Endothelial cell of umbilical vein (primary cell): ENCODE results near the gene GPR137C. TPM values are rescaled to one million over a fixed set of nuclear protein-coding genes. Genes with fewer than 3 reads are reported as not detected.
A peak's percentile ranks its signal among the peaks of the same experiment; 100 is the strongest.

Experiments used
- BruUV-seq: library from RNA; stranded (reverse); fragments of 400-500 nt; replicated peaks from 2 replicates; lab custom pipeline; 2021; lab: Mats Ljungman, UMichigan
- CTCF ChIA-PET: fragments of 300-600, 350-600 bp; sonication (Branson Sonifier 250); formaldehyde crosslinking; loops from one replicate; lab custom pipeline; 2021; ENCODE audit warnings: antibody characterized with exemption, inconsistent platforms; lab: Charles Lee
- POLR2A ChIA-PET: fragments of 300-600, 350-600 bp; sonication (Branson Sonifier 250); formaldehyde crosslinking; loops from one replicate; lab custom pipeline; 2021; ENCODE audit warnings: antibody characterized with exemption, inconsistent platforms; lab: Charles Lee
- DNase-seq: peaks from one replicate; pipeline ENCODE4 v3.0.0-alpha.2; 2011; ENCODE audit warnings: low read depth, low spot score
- FAIRE-seq: peaks from 2 replicates; lab custom pipeline; 2011; peaks lifted over from hg19 to GRCh38; lab: Jason Lieb, UNC
- H2AFZ ChIP-seq: 2 replicates; pipeline ENCODE4 v1.6.0; 2012; ENCODE audit warnings: low read depth, low read length, control low read depth, inconsistent platforms
- H3K27ac ChIP-seq: 2 replicates; pipeline ENCODE4 v1.5.1; 2011; ENCODE audit warnings: low read depth, mild to moderate bottlenecking, control low read depth, low read length, moderate library complexity; ENCODE audit not compliant: insufficient read depth
- H3K27me3 ChIP-seq, 2 experiments: 2 replicates each; pipeline versions ENCODE4 v1.6.0 to v1.6.1; 2011; ENCODE audit warnings: low read length in 2 of 2, mixed read lengths in 1 of 2; ENCODE audit not compliant: control insufficient read depth in 2 of 2, insufficient read depth in 2 of 2
- H3K36me3 ChIP-seq, 2 experiments: 2 replicates in 1 of 2; 3 replicates in 1 of 2; pipeline ENCODE4 v1.5.1; 2011; ENCODE audit warnings: low read length in 2 of 2, mild to moderate bottlenecking in 1 of 2, moderate library complexity in 1 of 2; ENCODE audit not compliant: control insufficient read depth in 2 of 2, insufficient read depth in 2 of 2; ENCODE audit errors: extremely low read depth in 1 of 2
- H3K4me1 ChIP-seq: 3 replicates; pipeline ENCODE4 v1.5.1; 2011; ENCODE audit warnings: mild to moderate bottlenecking, low read length; ENCODE audit not compliant: control insufficient read depth, insufficient read depth; ENCODE audit errors: extremely low read depth
- H3K4me2 ChIP-seq: 2 replicates; pipeline ENCODE4 v1.6.1; 2011; ENCODE audit warnings: low read length, control low read depth, mixed read lengths; ENCODE audit not compliant: insufficient read depth
- H3K4me3 ChIP-seq, 3 experiments: fragments of 200-600 bp in 1 of 3; sonication (generic), shearing (Covaris generic) in 1 of 3; replicated peaks in 1 of 3; 2 replicates each; pipeline ENCODE4 v1.5.1; 2011 to 2016; ENCODE audit warnings: control low read depth in 3 of 3, low read length in 3 of 3, mild to moderate bottlenecking in 2 of 3, inconsistent platforms in 1 of 3, low read depth in 1 of 3, moderate library complexity in 1 of 3; ENCODE audit not compliant: insufficient read depth in 1 of 3
- H3K79me2 ChIP-seq: 2 replicates; pipeline ENCODE4 v1.6.0; 2012; ENCODE audit warnings: low read length, inconsistent platforms; ENCODE audit not compliant: control insufficient read depth, insufficient read depth
- H3K9ac ChIP-seq: replicated peaks from 2 replicates; pipeline ENCODE3; 2011; ENCODE audit warnings: low read length, control low read depth; ENCODE audit not compliant: insufficient read depth; ENCODE audit errors: extremely low read depth
- H3K9me1 ChIP-seq: replicated peaks from 3 replicates; pipeline ENCODE4 v1.6.0; 2011; ENCODE audit warnings: mild to moderate bottlenecking, low read length; ENCODE audit not compliant: control insufficient read depth, insufficient read depth; ENCODE audit errors: extremely low read depth
- H3K9me3 ChIP-seq: replicated peaks from 2 replicates; pipeline ENCODE4 v1.5.1; 2012; ENCODE audit warnings: low read length, inconsistent platforms; ENCODE audit not compliant: control insufficient read depth, insufficient read depth
- H4K20me1 ChIP-seq: replicated peaks from 2 replicates; pipeline ENCODE3; 2011; ENCODE audit warnings: mild to moderate bottlenecking, low read length; ENCODE audit not compliant: control insufficient read depth, insufficient read depth; ENCODE audit errors: extremely low read depth
- CTCF ChIP-seq, 2 donors: IDR thresholded peaks; 1 replicate in 1 of 2; 2 replicates in 1 of 2; pipeline ENCODE4 v1.5.1; 2011; ENCODE audit warnings: low read length in 2 of 2, mild to moderate bottlenecking in 2 of 2, moderate library complexity in 2 of 2, control low read depth in 1 of 2, inconsistent platforms in 1 of 2, low read depth in 1 of 2; ENCODE audit not compliant: insufficient read depth in 1 of 2; ENCODE audit errors: extremely low read depth in 1 of 2
- GATA2 ChIP-seq: IDR thresholded peaks from 2 replicates; pipeline ENCODE4 v1.7.0; 2011; ENCODE audit warnings: low read depth, mild to moderate bottlenecking, moderate library complexity, mixed read lengths, low read length; ENCODE audit not compliant: insufficient read length, insufficient read depth
- MAX ChIP-seq: IDR thresholded peaks from 2 replicates; pipeline ENCODE4 v1.6.1; 2011; ENCODE audit not compliant: insufficient read depth, insufficient read length
- dilution Hi-C: fragments of 300-500 bp; cut with MboI; formaldehyde crosslinking; loops from one replicate; pipeline ENCODE4 v1.15.0; 2019; ENCODE audit warnings: low sequenced_read_pairs; ENCODE audit not compliant: extremely low pct_ligation_motif_present
- intact Hi-C: fragments of 100-400 bp; cut with micrococcal nuclease; formaldehyde crosslinking; loops from one replicate; pipeline ENCODE4 v1.10.0; 2022
- polyA plus RNA-seq, 4 experiments: library from polyadenylated mRNA; depleted of rRNA in 3 of 4; stranded (reverse) in 3 of 4; unstranded in 1 of 4; fragments of >200 nt; gene quantifications; 2 replicates each; pipeline versions ENCODE4 v1.2.1 to v1.2.3, GENCODE V29; 2011 to 2012; ENCODE audit warnings: missing spikeins in 1 of 4
- total RNA-seq: library from RNA; stranded (reverse); gene quantifications from 2 replicates; pipeline ENCODE4 v1.2.3, GENCODE V29; 2021

GPR137C gene
- total and polyA plus RNA-seq, 2 donors (not counting 3 experiments of a cell fraction or from before 2014, with no cell fraction given) = 1.5 to 5.7 TPM

- FAIRE-seq (no peak), DNase-seq (no peak)
- intact Hi-C loops (no loop called here), dilution Hi-C loops (no loop called here)
- no peaks in the 10 kb centered on the region for H3K27me3 ChIP-seq
- no peak overlapping the region for H3K9ac ChIP-seq
- no peaks in the 10 kb centered on the region for H3K4me1 ChIP-seq
- no peak overlapping the region for H3K27ac ChIP-seq
- no peaks in the 10 kb centered on the region for H3K9me3 ChIP-seq
- peaks cover 6% of the 10 kb centered on the region for H3K79me2 ChIP-seq
- H3K4me3 ChIP-seq = no peak overlapping the region
- no TSS peak for BruUV-seq
- ChIA-PET CTCF (interaction anchor here (2.6 kb wide), 1 partner anchor 10 kb away, joined by 7 read pairs; no protein-coding TSS in a partner anchor), POLR2A (no interaction called here)
- no peaks in the 10 kb centered on the region for H4K20me1 ChIP-seq
- H2AFZ ChIP-seq = no peak overlapping the region
- H3K36me3 ChIP-seq = peaks cover 2 to 10% of the 10 kb centered on the region in 2 experiments
- TF ChIP-seq CTCF (IDR thresholded peaks at IDR 0.05; ENCODE audit: extremely low read depth in 1 of 2, insufficient read depth in 1 of 2, low read depth in 1 of 2, low read length in 2 of 2) = peak in 1 of 2 donors; percentile 32
- no peak for TF ChIP-seq GATA2
- no peak overlapping the region for H3K4me2 ChIP-seq
- H3K9me1 ChIP-seq = no peaks in the 10 kb centered on the region
Observed at GRCh38 chr14:52678591-52678990, 126.0 kb downstream of the GPR137C start.

- no peaks in the 10 kb centered on the region for H3K36me3 ChIP-seq
- H3K9ac ChIP-seq = no peak overlapping the region
- no peak for FAIRE-seq
- H2AFZ ChIP-seq = no peak overlapping the region
- H3K4me2 ChIP-seq = no peak overlapping the region
- ChIA-PET POLR2A (interaction anchor here (0.9 kb wide), 1 partner anchor 12 kb away, joined by 4 read pairs; no protein-coding TSS in a partner anchor), CTCF (interaction anchor here (1.8 kb wide), 1 partner anchor 10 kb away, joined by 5 read pairs; no protein-coding TSS in a partner anchor)
- H3K9me1 ChIP-seq = no peaks in the 10 kb centered on the region
- no TSS peak for BruUV-seq
- no peak overlapping the region for H3K27ac ChIP-seq
- DNase-seq = no peak
- no peaks in the 10 kb centered on the region for H3K9me3 ChIP-seq
- TF ChIP-seq GATA2 = no peak
- TF ChIP-seq MAX = no peak
- no peak overlapping the region for H3K4me3 ChIP-seq
- dilution Hi-C loops = no loop called here
- peaks cover 6% of the 10 kb centered on the region for H4K20me1 ChIP-seq
- intact Hi-C loops = no loop called here
- H3K4me1 ChIP-seq = no peaks in the 10 kb centered on the region
- no peaks in the 10 kb centered on the region for H3K27me3 ChIP-seq
- H3K79me2 ChIP-seq = peaks cover 52% of the 10 kb centered on the region
Observed at GRCh38 chr14:52683985-52684520, 131.4 kb downstream of the GPR137C start.
